Keratinocyte (primary cell): Measurements from ENCODE around the gene BTBD3. TPM values are rescaled to one million over a fixed set of nuclear protein-coding genes. Genes with fewer than 3 reads are reported as not detected.

Experiments
- DNase-seq: peaks from one replicate; pipeline ENCODE4 v3.0.0-alpha.2; 2011; ENCODE audit warnings: low read depth, missing footprints, low spot score
- FAIRE-seq: peaks from 2 replicates; lab custom pipeline; 2011; peaks lifted over from hg19 to GRCh38; lab: Jason Lieb, UNC
- H2AFZ ChIP-seq: 2 replicates; pipeline ENCODE4 v1.6.0; 2012; ENCODE audit warnings: low read length, control low read depth, inconsistent platforms; ENCODE audit not compliant: control insufficient read depth
- H3K27ac ChIP-seq: 2 replicates; pipeline ENCODE4 v1.5.1; 2011; ENCODE audit warnings: low read length; ENCODE audit not compliant: control insufficient read depth, insufficient read depth
- H3K27me3 ChIP-seq: 3 replicates; pipeline ENCODE4 v1.6.0; 2011; ENCODE audit warnings: low read length; ENCODE audit not compliant: control insufficient read depth, insufficient read depth; ENCODE audit errors: extremely low read depth
- H3K36me3 ChIP-seq, 2 experiments: 2 replicates in 1 of 2; 3 replicates in 1 of 2; pipeline ENCODE4 v1.5.1; 2011; ENCODE audit warnings: low read length in 2 of 2, mild to moderate bottlenecking in 1 of 2; ENCODE audit not compliant: control insufficient read depth in 2 of 2, insufficient read depth in 2 of 2; ENCODE audit errors: extremely low read depth in 1 of 2
- H3K4me1 ChIP-seq: 3 replicates; pipeline ENCODE4 v1.5.1; 2011; ENCODE audit warnings: low read length; ENCODE audit not compliant: control insufficient read depth, insufficient read depth; ENCODE audit errors: extremely low read depth
- H3K4me2 ChIP-seq: 3 replicates; pipeline ENCODE4 v1.6.0; 2011; ENCODE audit warnings: low read depth, low read length; ENCODE audit not compliant: control insufficient read depth, insufficient read depth; ENCODE audit errors: extremely low read depth
- H3K4me3 ChIP-seq, 3 experiments: fragments of 200-600 bp in 1 of 3; sonication (generic) in 1 of 3; 2 replicates in 2 of 3; 3 replicates in 1 of 3; pipeline ENCODE4 v1.5.1; 2011 to 2016; ENCODE audit warnings: low read length in 3 of 3, mild to moderate bottlenecking in 3 of 3, control low read depth in 2 of 3, inconsistent platforms in 1 of 3, low read depth in 1 of 3, mixed read lengths in 1 of 3, mixed run types in 1 of 3, moderate library complexity in 1 of 3; ENCODE audit not compliant: control insufficient read depth in 2 of 3, insufficient read depth in 2 of 3; ENCODE audit errors: extremely low read depth in 1 of 3
- H3K79me2 ChIP-seq: 2 replicates; pipeline ENCODE4 v1.6.0; 2012; ENCODE audit warnings: low read length; ENCODE audit not compliant: control insufficient read depth, insufficient read depth
- H3K9ac ChIP-seq: 3 replicates; pipeline ENCODE4 v1.6.0; 2011; ENCODE audit warnings: low read length; ENCODE audit not compliant: control insufficient read depth, insufficient read depth; ENCODE audit errors: extremely low read depth
- H3K9me1 ChIP-seq: 3 replicates; pipeline ENCODE4 v1.6.0; 2011; ENCODE audit warnings: low read length; ENCODE audit not compliant: control insufficient read depth, insufficient read depth; ENCODE audit errors: extremely low read depth
- H3K9me3 ChIP-seq: 2 replicates; pipeline ENCODE4 v1.5.1; 2012; ENCODE audit warnings: low read depth, low read length; ENCODE audit not compliant: control insufficient read depth
- H4K20me1 ChIP-seq: 3 replicates; pipeline ENCODE4 v1.6.0; 2011; ENCODE audit warnings: low read length; ENCODE audit not compliant: control insufficient read depth, insufficient read depth; ENCODE audit errors: extremely low read depth
- EZH2 ChIP-seq: IDR thresholded peaks from one replicate; pipeline ENCODE4 v1.6.1; 2012; ENCODE audit warnings: inconsistent platforms, mild to moderate bottlenecking, low read length, moderate library complexity
- dilution Hi-C: fragments of 300-500 bp; cut with MboI; formaldehyde crosslinking; loops from one replicate; pipeline ENCODE4 v1.7.0; 2020; ENCODE audit warnings: low sequenced_read_pairs; ENCODE audit not compliant: extremely low pct_ligation_motif_present
- polyA plus RNA-seq, 5 experiments: library from polyadenylated mRNA; depleted of rRNA in 3 of 5; stranded (reverse) in 3 of 5; stranded (forward) in 1 of 5; unstranded in 1 of 5; fragments of >200 nt; gene quantifications; 1 replicate in 1 of 5; 2 replicates in 3 of 5; 3 replicates in 1 of 5; pipeline versions ENCODE4 v1.2.1 to v1.2.3, GENCODE V29; 2011 to 2012; ENCODE audit warnings: missing spikeins in 2 of 5, low read depth in 1 of 5, low replicate concordance in 1 of 5
- TF ChIP-seq, protein P1 (sequence below), 3 experiments: IDR thresholded peaks in 1 of 3; conservative IDR thresholded peaks in 1 of 3; optimal IDR thresholded peaks in 1 of 3; 2 replicates in 2 of 3; 3 replicates in 1 of 3; pipeline versions ENCODE3 to v1.5.1; 2011; ENCODE audit warnings: low read length in 3 of 3, mild to moderate bottlenecking in 3 of 3, moderate library complexity in 2 of 3, control low read depth in 1 of 3, inconsistent platforms in 1 of 3; ENCODE audit not compliant: insufficient read depth in 2 of 3; ENCODE audit errors: extremely low read depth in 1 of 3

The BTBD3 gene
- polyA plus RNA-seq, 1 donor (not counting 4 experiments of a cell fraction or from before 2014, with no cell fraction given) = 29.5 TPM

DNA sequence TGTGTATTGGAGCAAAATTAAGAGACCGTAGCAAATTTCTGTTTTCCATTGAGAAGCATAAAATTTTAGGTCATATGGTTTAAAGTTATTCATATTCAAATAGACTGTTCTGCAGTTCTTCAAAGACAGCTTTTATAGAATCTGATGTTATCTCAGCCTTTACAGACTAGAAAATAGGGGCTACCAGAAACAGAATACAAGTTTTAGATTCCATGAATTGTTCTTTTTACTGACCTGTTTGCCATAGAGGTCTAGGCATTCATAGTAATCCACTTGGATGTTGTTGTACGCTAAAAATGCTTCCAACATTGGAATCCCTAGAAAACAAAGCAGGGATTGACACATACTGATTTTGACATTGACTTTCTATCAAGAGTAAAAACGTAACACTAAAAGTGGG lies 47.3 kb upstream of the BTBD3 start:
- no peaks in the 10 kb centered on the region for H3K27me3 ChIP-seq
- no peak overlapping the region for H3K27ac ChIP-seq
- H3K9me3 ChIP-seq = no peaks in the 10 kb centered on the region
- FAIRE-seq = no peak
- H3K36me3 ChIP-seq = no peaks in the 10 kb centered on the region
- H3K79me2 ChIP-seq = no peaks in the 10 kb centered on the region
- DNase-seq = no peak
- no peak overlapping the region for H3K4me3 ChIP-seq
- no peak overlapping the region for H2AFZ ChIP-seq
- no peak overlapping the region for H3K9ac ChIP-seq
- peaks cover 3% of the 10 kb centered on the region for H3K4me1 ChIP-seq
- no peak overlapping the region for H3K4me2 ChIP-seq
- dilution Hi-C loops = no loop called here
- no peaks in the 10 kb centered on the region for H4K20me1 ChIP-seq
- H3K9me1 ChIP-seq = no peaks in the 10 kb centered on the region
- TF ChIP-seq, protein P1, sequence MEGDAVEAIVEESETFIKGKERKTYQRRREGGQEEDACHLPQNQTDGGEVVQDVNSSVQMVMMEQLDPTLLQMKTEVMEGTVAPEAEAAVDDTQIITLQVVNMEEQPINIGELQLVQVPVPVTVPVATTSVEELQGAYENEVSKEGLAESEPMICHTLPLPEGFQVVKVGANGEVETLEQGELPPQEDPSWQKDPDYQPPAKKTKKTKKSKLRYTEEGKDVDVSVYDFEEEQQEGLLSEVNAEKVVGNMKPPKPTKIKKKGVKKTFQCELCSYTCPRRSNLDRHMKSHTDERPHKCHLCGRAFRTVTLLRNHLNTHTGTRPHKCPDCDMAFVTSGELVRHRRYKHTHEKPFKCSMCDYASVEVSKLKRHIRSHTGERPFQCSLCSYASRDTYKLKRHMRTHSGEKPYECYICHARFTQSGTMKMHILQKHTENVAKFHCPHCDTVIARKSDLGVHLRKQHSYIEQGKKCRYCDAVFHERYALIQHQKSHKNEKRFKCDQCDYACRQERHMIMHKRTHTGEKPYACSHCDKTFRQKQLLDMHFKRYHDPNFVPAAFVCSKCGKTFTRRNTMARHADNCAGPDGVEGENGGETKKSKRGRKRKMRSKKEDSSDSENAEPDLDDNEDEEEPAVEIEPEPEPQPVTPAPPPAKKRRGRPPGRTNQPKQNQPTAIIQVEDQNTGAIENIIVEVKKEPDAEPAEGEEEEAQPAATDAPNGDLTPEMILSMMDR (optimal IDR thresholded peaks at IDR 0.05 in 1 of 3, IDR thresholded peaks at IDR 0.05 in 1 of 3, conservative IDR thresholded peaks at IDR 0.05 in 1 of 3; ENCODE audit: extremely low read depth in 1 of 3, insufficient read depth in 2 of 3, low read length in 3 of 3) = no peak
- TF ChIP-seq EZH2 = no peak

DNA sequence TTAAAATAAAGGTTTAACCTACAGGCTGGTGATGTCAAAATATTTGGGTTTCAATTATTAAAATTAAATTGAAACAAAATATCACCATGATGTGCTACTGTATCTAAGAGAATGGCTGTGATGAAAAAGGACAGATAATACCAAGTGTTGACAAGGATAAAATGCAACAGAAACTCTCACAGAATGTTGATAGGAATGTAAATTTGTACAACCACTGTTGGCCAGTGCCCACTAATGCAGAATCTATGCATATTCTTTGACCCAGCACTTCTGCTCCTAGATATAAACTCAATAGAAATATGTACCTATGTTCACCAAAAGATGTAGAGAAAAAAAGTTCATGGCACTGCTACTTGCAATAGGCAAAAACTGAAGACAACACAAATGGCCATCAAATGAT lies 41.1 kb upstream of the BTBD3 start:
- no peak for FAIRE-seq
- H3K79me2 ChIP-seq = no peaks in the 10 kb centered on the region

DNA sequence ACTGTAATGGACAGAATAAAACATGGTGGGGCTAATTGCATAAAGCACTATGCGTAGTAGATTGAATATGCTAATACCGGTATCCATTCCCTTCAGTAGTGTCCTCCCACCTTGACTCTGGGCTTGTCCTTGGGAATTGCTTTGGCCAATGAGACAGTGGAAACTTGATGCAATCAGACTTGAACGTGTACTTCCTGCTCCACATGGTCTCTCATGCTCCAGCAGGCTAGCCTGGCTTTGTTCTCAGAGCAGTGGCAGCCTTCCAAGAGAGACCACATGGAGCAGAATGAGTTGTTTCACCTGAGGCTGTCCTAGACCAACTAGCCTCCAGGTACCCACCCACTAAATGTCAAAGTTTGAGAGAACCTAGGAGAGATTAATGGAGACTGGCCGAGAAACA lies 37.0 kb upstream of the BTBD3 start:
- Histone ChIP-seq H2AFZ (peak overlapping the region; percentile 7), H4K20me1 (no peaks in the 10 kb centered on the region), H3K27ac (no peak overlapping the region)

More for the DNA sequence above, 41.1 kb upstream of the BTBD3 start:
- Histone ChIP-seq H3K4me1 (peaks cover 9% of the 10 kb centered on the region), H2AFZ (no peak overlapping the region), H3K36me3 (no peaks in the 10 kb centered on the region), H3K9me3 (no peaks in the 10 kb centered on the region), H3K27ac (no peak overlapping the region), H3K9ac (no peak overlapping the region), H4K20me1 (no peaks in the 10 kb centered on the region), H3K4me3 (no peak overlapping the region), H3K27me3 (no peaks in the 10 kb centered on the region), H3K9me1 (no peaks in the 10 kb centered on the region), H3K4me2 (no peak overlapping the region)
- TF ChIP-seq EZH2 = no peak
- dilution Hi-C loops = no loop called here
- DNase-seq = no peak

More for the DNA sequence above, 37.0 kb upstream of the BTBD3 start:
- H3K4me1 ChIP-seq = peaks cover 10% of the 10 kb centered on the region
- no peaks in the 10 kb centered on the region for H3K9me3 ChIP-seq
- no peaks in the 10 kb centered on the region for H3K9me1 ChIP-seq
- H3K79me2 ChIP-seq = no peaks in the 10 kb centered on the region
- DNase-seq (no peak), FAIRE-seq (peak; percentile 48)
- no peaks in the 10 kb centered on the region for H3K36me3 ChIP-seq
- dilution Hi-C loops = no loop called here
- no peak overlapping the region for H3K9ac ChIP-seq
- no peak overlapping the region for H3K4me2 ChIP-seq
- no peak for TF ChIP-seq EZH2
- TF ChIP-seq, protein P1 (optimal IDR thresholded peaks at IDR 0.05 in 1 of 3, IDR thresholded peaks at IDR 0.05 in 1 of 3, conservative IDR thresholded peaks at IDR 0.05 in 1 of 3; ENCODE audit: extremely low read depth in 1 of 3, insufficient read depth in 2 of 3, low read length in 3 of 3) = no peak
- no peaks in the 10 kb centered on the region for H3K27me3 ChIP-seq
- H3K4me3 ChIP-seq = no peak overlapping the region
